SK-N-SH treated with all-trans-retinoic acid at 6 μM for 48 hours (cell line): ENCODE measurements around the gene TAOK3.

Source experiments
- ATAC-seq: fragments of 200-7000 bp; cut with Tn5 transposase; 3 replicates; pipeline ENCODE4 v1.9.1; 2020; ENCODE audit warnings: mild to moderate bottlenecking, moderate library complexity
- ARNTL ChIP-seq: fragments of 450-650 bp; formaldehyde crosslinking; IDR thresholded peaks from 2 replicates; pipeline ENCODE4 v1.5.0; 2020; ENCODE audit warnings: low read depth, mild to moderate bottlenecking, moderate library complexity, borderline replicate concordance
- BACH2 ChIP-seq: fragments of 250-450 bp; sonication (Bioruptor Pico); IDR thresholded peaks from 2 replicates; pipeline ENCODE4 v1.9.0; 2021; ENCODE audit warnings: mild to moderate bottlenecking, borderline replicate concordance
- CREB5 ChIP-seq: fragments of 250-450 bp; sonication (Bioruptor Pico); IDR thresholded peaks from 2 replicates; pipeline ENCODE4 v1.5.1; 2020; ENCODE audit warnings: low read depth, mild to moderate bottlenecking, moderate library complexity
- CSDC2 ChIP-seq: fragments of 250-450 bp; sonication (Bioruptor Pico); IDR thresholded peaks from 2 replicates; pipeline ENCODE4 v1.5.0; 2020; ENCODE audit warnings: mild to moderate bottlenecking, moderate library complexity
- CSRNP3 ChIP-seq: fragments of 250-450 bp; sonication (Bioruptor Pico); IDR thresholded peaks from 2 replicates; pipeline ENCODE4 v1.5.1; 2021; ENCODE audit warnings: mild to moderate bottlenecking, moderate library complexity
- ESRRG ChIP-seq: fragments of 250-450 bp; sonication (Bioruptor Pico); IDR thresholded peaks from 2 replicates; pipeline ENCODE4 v1.6.1; 2021; ENCODE audit warnings: mild to moderate bottlenecking
- GLIS3 ChIP-seq: fragments of 250-450 bp; sonication (Bioruptor Pico); IDR thresholded peaks from 2 replicates; pipeline ENCODE4 v1.5.0; 2020; ENCODE audit warnings: mild to moderate bottlenecking, moderate library complexity
- ISL1 ChIP-seq: fragments of 250-450 bp; sonication (Bioruptor Pico); IDR thresholded peaks from 2 replicates; pipeline ENCODE4 v2.1.2; 2022; ENCODE audit warnings: mild to moderate bottlenecking, moderate library complexity
- OSR1 ChIP-seq: fragments of 250-450 bp; sonication (Bioruptor Pico); IDR thresholded peaks from 2 replicates; pipeline ENCODE4 v1.8.0; 2022; ENCODE audit warnings: moderate library complexity, mild to moderate bottlenecking, inconsistent platforms
- POU6F1 ChIP-seq: fragments of 250-450 bp; sonication (Bioruptor Pico); IDR thresholded peaks from 2 replicates; pipeline ENCODE4 v1.8.0; 2021; ENCODE audit warnings: low read depth, mild to moderate bottlenecking, moderate library complexity, borderline replicate concordance
- PPARA ChIP-seq: fragments of 250-450 bp; sonication (Bioruptor Pico); IDR thresholded peaks from 2 replicates; pipeline ENCODE4 v1.5.0; 2020; ENCODE audit warnings: mild to moderate bottlenecking, borderline replicate concordance
- RARB ChIP-seq: fragments of 250-450 bp; sonication (Bioruptor Pico); IDR thresholded peaks from 2 replicates; pipeline ENCODE4 v1.8.0; 2021; ENCODE audit warnings: mild to moderate bottlenecking, moderate library complexity
- TCF4 ChIP-seq: fragments of 250-450 bp; sonication (Bioruptor Pico); IDR thresholded peaks from 2 replicates; pipeline ENCODE4 v1.8.0; 2021; ENCODE audit warnings: mild to moderate bottlenecking, moderate library complexity, borderline replicate concordance
- TOX ChIP-seq: fragments of 250-450 bp; sonication (Bioruptor Pico); IDR thresholded peaks from 2 replicates; pipeline ENCODE4 v1.8.0; 2021; ENCODE audit warnings: mild to moderate bottlenecking, moderate library complexity, borderline replicate concordance
- ZC3H10 ChIP-seq: fragments of 250-450 bp; sonication (Bioruptor Pico); IDR thresholded peaks from 2 replicates; pipeline ENCODE4 v1.5.1; 2021; ENCODE audit warnings: mild to moderate bottlenecking, moderate library complexity
- ZFP3 ChIP-seq: fragments of 250-450 bp; sonication (Bioruptor Pico); IDR thresholded peaks from 2 replicates; pipeline ENCODE4 v1.5.0; 2020; ENCODE audit warnings: mild to moderate bottlenecking, moderate library complexity
- ZFP30 ChIP-seq: fragments of 450-650 bp; formaldehyde crosslinking; IDR thresholded peaks from 2 replicates; pipeline ENCODE4 v1.5.0; 2022; ENCODE audit warnings: mild to moderate bottlenecking, moderate library complexity
- ZNF565 ChIP-seq: fragments of 450-650 bp; formaldehyde crosslinking; conservative IDR thresholded peaks from 2 replicates; pipeline ENCODE4 v1.5.0; 2020; ENCODE audit warnings: low read depth, mild to moderate bottlenecking, moderate library complexity
- ZNF70 ChIP-seq: fragments of 450-650 bp; formaldehyde crosslinking; IDR thresholded peaks from 2 replicates; pipeline ENCODE4 v1.5.0; 2020; ENCODE audit warnings: mild to moderate bottlenecking, moderate library complexity
- ZNF8 ChIP-seq: fragments of 450-650 bp; formaldehyde crosslinking; IDR thresholded peaks from 2 replicates; pipeline ENCODE4 v1.5.0; 2020; ENCODE audit warnings: mild to moderate bottlenecking, moderate library complexity
- TF ChIP-seq, protein P1 (sequence below): fragments of 250-450 bp; sonication (Bioruptor Pico); IDR thresholded peaks from 2 replicates; pipeline ENCODE4 v1.5.0; 2020; ENCODE audit warnings: mild to moderate bottlenecking, moderate library complexity
- TF ChIP-seq, protein P2 (sequence below): fragments of 250-450 bp; sonication (Bioruptor Pico); IDR thresholded peaks from 2 replicates; pipeline ENCODE4 v1.8.0; 2020; ENCODE audit warnings: mild to moderate bottlenecking, moderate library complexity, borderline replicate concordance

The TAOK3 gene

GRCh38 chr12:118127867-118128266, 244.8 kb downstream of the TAOK3 start:
- TF ChIP-seq ZNF70 (no peak), ISL1 (CRISPR knock-in tag) (no peak), TOX (CRISPR knock-in tag) (no peak), GLIS3 (no peak), CREB5 (CRISPR knock-in tag) (no peak), ZNF8 (CRISPR knock-in tag) (no peak), PPARA (CRISPR knock-in tag) (no peak), RARB (CRISPR knock-in tag) (no peak), ZC3H10 (CRISPR knock-in tag) (no peak), ZNF565 (no peak), ZFP3 (no peak), CSDC2 (no peak), ZFP30 (no peak), ARNTL (CRISPR knock-in tag) (no peak), CSRNP3 (no peak), TCF4 (CRISPR knock-in tag) (no peak)
- TF ChIP-seq, protein P1, sequence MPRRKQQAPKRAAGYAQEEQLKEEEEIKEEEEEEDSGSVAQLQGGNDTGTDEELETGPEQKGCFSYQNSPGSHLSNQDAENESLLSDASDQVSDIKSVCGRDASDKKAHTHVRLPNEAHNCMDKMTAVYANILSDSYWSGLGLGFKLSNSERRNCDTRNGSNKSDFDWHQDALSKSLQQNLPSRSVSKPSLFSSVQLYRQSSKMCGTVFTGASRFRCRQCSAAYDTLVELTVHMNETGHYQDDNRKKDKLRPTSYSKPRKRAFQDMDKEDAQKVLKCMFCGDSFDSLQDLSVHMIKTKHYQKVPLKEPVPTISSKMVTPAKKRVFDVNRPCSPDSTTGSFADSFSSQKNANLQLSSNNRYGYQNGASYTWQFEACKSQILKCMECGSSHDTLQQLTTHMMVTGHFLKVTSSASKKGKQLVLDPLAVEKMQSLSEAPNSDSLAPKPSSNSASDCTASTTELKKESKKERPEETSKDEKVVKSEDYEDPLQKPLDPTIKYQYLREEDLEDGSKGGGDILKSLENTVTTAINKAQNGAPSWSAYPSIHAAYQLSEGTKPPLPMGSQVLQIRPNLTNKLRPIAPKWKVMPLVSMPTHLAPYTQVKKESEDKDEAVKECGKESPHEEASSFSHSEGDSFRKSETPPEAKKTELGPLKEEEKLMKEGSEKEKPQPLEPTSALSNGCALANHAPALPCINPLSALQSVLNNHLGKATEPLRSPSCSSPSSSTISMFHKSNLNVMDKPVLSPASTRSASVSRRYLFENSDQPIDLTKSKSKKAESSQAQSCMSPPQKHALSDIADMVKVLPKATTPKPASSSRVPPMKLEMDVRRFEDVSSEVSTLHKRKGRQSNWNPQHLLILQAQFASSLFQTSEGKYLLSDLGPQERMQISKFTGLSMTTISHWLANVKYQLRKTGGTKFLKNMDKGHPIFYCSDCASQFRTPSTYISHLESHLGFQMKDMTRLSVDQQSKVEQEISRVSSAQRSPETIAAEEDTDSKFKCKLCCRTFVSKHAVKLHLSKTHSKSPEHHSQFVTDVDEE (CRISPR knock-in tag), result no peak
- no peak for ATAC-seq

DNA sequence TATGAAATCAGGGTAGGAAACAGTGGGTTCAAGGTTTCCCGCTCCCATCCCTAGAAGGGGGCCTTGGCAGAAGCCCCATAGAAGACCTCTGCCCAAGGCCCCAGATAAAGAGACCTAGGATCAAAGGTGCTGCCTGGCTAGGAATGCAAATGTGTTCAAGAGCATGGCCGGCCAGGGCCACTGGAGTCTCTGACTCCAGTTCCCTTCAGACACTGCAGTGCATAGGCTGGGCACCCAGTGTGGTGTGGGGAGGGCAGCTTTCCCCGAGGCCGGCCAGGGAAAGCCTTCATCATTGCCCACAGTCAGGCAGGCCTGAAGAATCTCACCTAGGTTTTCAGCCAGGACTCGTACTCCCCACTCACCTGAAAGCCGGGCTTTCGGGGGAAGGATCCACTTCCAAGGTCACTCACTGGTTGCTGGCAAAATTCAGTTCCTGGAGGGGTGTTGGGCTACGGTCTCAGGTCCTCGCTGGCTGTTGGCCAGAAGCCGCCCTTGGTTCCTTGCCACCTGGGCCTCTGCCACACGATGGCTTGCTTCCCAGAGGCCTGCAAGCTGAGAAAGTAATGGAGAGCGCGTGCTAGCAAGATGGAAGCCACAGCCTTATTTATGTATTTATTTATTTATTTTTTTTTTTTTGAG, 246.5 kb downstream of the TAOK3 start:
- TF ChIP-seq ZNF70, result no peak
- TF ChIP-seq ZNF565, result no peak
- TF ChIP-seq, protein P1 (CRISPR knock-in tag), result no peak
- no peak for TF ChIP-seq TCF4 (CRISPR knock-in tag)
- no peak for TF ChIP-seq ZFP3
- TF ChIP-seq BACH2, result no peak
- no peak for TF ChIP-seq RARB (CRISPR knock-in tag)
- TF ChIP-seq TOX (CRISPR knock-in tag), result no peak
- no peak for TF ChIP-seq ZNF8 (CRISPR knock-in tag)
- no peak for TF ChIP-seq ESRRG
- no peak for TF ChIP-seq CSDC2
- no peak for TF ChIP-seq PPARA (CRISPR knock-in tag)
- no peak for TF ChIP-seq POU6F1
- TF ChIP-seq ARNTL (CRISPR knock-in tag), result no peak
- TF ChIP-seq OSR1 (CRISPR knock-in tag), result no peak
- no peak for TF ChIP-seq ISL1 (CRISPR knock-in tag)
- no peak for TF ChIP-seq ZC3H10 (CRISPR knock-in tag)
- TF ChIP-seq, protein P2, sequence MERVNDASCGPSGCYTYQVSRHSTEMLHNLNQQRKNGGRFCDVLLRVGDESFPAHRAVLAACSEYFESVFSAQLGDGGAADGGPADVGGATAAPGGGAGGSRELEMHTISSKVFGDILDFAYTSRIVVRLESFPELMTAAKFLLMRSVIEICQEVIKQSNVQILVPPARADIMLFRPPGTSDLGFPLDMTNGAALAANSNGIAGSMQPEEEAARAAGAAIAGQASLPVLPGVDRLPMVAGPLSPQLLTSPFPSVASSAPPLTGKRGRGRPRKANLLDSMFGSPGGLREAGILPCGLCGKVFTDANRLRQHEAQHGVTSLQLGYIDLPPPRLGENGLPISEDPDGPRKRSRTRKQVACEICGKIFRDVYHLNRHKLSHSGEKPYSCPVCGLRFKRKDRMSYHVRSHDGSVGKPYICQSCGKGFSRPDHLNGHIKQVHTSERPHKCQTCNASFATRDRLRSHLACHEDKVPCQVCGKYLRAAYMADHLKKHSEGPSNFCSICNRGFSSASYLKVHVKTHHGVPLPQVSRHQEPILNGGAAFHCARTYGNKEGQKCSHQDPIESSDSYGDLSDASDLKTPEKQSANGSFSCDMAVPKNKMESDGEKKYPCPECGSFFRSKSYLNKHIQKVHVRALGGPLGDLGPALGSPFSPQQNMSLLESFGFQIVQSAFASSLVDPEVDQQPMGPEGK (CRISPR knock-in tag), result no peak
- TF ChIP-seq, all 23 proteins: peak for 0
- no peak for ATAC-seq
